Astrocyte (in vitro differentiated cells and primary cell): ENCODE measurements around the gene HOXC11.

Source experiments
- EZH2 ChIP-seq: IDR thresholded peaks from 2 replicates; pipeline ENCODE4 v1.6.1; 2012; ENCODE audit warnings: mild to moderate bottlenecking, low read length, inconsistent platforms; ENCODE audit not compliant: insufficient read depth
- TF ChIP-seq, protein P1 (sequence below): IDR thresholded peaks from 2 replicates; pipeline ENCODE4 v1.5.1; 2011; ENCODE audit warnings: low read depth, mild to moderate bottlenecking, inconsistent platforms, low read length, moderate library complexity; ENCODE audit not compliant: insufficient read depth

DNA sequence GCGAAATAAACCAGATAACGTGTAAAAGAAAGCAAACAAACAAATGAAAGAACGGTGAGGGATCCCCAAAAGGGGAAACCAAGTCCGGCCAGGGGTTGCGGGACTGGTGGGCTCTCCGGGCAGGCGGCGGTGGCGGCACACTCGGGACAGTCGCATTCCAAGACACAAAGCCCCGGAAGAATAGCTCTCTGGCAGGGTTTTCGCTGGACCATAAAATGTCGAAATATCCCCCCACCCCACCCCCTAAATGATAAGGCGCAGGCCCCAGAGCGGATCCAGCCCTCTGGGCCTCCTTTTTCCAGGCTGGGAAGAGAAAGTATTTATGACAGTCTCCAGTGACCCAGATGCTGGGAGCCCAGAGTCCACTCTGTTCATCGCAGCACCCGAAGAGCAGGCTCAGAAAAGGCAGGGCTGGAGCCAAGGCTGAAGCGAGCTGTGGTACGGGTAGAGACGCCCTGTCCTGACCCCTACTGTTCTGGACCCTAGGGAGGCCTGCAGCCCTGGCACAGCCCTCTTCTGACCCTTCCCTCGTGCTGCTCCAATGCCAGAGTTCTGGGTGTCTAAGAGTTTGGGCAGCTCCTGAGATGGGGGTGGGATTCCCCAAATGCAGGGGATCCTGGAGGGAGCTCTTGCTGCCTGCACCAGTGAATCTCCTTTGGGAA lies 33.8 kb downstream of the HOXC11 start:
- TF ChIP-seq, protein P1, sequence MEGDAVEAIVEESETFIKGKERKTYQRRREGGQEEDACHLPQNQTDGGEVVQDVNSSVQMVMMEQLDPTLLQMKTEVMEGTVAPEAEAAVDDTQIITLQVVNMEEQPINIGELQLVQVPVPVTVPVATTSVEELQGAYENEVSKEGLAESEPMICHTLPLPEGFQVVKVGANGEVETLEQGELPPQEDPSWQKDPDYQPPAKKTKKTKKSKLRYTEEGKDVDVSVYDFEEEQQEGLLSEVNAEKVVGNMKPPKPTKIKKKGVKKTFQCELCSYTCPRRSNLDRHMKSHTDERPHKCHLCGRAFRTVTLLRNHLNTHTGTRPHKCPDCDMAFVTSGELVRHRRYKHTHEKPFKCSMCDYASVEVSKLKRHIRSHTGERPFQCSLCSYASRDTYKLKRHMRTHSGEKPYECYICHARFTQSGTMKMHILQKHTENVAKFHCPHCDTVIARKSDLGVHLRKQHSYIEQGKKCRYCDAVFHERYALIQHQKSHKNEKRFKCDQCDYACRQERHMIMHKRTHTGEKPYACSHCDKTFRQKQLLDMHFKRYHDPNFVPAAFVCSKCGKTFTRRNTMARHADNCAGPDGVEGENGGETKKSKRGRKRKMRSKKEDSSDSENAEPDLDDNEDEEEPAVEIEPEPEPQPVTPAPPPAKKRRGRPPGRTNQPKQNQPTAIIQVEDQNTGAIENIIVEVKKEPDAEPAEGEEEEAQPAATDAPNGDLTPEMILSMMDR: no peak
- no peak for TF ChIP-seq EZH2
